ENCODE data around the gene FFAR4.
"Not testable (repeated sequence)": the region's sequence is repeated elsewhere in the genome, so short reads cannot be mapped to it uniquely, and the experiment has no call there.

The FFAR4 gene

DNA sequence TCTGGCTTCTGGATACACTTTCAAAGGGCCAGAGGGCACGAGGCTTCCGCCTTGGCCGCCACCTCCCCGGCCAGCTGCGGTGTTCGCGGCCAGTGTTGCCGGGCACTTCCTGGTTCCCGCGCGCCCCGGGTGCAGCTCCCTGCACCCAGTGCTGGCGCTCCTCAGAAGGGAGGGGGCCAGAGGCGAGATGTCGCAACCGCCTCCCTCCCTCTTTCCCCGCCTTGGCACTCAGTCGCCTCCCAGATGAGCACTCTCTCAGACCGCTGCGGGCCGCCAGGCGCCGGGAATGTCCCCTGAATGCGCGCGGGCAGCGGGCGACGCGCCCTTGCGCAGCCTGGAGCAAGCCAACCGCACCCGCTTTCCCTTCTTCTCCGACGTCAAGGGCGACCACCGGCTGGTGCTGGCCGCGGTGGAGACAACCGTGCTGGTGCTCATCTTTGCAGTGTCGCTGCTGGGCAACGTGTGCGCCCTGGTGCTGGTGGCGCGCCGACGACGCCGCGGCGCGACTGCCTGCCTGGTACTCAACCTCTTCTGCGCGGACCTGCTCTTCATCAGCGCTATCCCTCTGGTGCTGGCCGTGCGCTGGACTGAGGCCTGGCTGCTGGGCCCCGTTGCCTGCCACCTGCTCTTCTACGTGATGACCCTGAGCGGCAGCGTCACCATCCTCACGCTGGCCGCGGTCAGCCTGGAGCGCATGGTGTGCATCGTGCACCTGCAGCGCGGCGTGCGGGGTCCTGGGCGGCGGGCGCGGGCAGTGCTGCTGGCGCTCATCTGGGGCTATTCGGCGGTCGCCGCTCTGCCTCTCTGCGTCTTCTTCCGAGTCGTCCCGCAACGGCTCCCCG is at the start of gene FFAR4:
Gene FFAR4, plus strand, starts transcription at position 231 of the 842 bp plus-strand sequence. Its CDS starts 56 bp downstream, at position 287.
- no peak for DNase-seq (ENCODE audit: low read depth in 2 of 2)

DNA sequence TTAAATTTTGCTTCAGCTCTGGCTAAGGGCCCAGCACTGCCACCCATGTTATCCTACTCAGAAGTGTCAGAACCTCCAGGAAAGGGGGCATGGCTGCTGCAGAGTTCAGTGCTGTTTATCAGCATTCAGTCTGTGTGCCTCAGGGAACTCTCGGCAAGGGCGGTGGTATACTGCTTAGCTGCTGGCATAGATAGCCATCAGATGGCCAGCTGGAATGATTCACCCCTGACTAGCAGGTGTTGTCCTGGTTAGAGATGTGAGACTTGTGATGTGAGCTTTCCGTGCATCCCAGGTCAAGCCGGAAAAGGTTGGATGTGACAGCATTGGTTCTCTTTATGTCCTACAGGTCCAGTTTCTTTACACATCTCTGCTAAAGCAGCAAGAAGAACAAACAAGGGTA is 47.9 kb upstream of the FFAR4 start:
- DNase-seq (ENCODE audit: low read depth in 2 of 2) = no peak

DNA sequence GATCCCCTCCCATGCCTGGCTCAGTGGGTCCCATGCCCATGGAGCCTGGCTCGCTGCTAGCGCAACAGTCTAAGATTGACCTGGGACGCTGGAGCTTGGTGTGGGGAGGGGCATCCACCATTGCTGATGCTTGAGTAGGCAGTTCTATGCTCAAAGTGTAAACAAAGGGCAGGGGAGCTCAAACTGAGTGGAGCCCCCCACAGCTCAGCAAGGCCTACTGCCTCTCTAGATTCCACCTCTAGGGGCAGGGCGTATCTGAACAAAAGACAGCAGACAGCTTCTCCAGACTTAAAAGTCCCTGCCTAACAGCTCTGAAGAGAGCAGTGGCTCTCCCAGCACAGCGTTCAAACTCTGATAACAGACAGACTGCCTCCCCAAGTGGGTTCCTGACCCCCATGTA is 31.2 kb upstream of the FFAR4 start:
- no peak for DNase-seq (ENCODE audit: low read depth in 2 of 2)

DNA sequence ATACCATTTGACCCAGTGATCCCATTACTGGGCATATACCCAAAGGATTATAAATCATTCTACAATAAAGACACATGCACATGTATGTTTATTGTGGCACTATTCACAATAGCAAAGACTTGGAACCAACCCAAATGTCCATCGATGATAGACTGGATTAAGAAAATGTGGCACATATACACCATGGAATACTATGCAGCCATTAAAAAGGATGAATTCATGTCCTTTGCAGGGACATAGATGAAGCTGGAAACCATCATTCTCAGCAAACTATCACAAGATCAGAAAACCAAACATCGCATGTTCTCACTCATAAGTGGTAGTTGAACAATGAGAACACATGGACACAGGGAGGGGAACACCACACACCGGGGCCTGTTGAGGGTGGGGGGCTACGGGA is 25.6 kb upstream of the FFAR4 start:
- DNase-seq (ENCODE audit: low read depth in 2 of 2) = not testable (repeated sequence)

DNA sequence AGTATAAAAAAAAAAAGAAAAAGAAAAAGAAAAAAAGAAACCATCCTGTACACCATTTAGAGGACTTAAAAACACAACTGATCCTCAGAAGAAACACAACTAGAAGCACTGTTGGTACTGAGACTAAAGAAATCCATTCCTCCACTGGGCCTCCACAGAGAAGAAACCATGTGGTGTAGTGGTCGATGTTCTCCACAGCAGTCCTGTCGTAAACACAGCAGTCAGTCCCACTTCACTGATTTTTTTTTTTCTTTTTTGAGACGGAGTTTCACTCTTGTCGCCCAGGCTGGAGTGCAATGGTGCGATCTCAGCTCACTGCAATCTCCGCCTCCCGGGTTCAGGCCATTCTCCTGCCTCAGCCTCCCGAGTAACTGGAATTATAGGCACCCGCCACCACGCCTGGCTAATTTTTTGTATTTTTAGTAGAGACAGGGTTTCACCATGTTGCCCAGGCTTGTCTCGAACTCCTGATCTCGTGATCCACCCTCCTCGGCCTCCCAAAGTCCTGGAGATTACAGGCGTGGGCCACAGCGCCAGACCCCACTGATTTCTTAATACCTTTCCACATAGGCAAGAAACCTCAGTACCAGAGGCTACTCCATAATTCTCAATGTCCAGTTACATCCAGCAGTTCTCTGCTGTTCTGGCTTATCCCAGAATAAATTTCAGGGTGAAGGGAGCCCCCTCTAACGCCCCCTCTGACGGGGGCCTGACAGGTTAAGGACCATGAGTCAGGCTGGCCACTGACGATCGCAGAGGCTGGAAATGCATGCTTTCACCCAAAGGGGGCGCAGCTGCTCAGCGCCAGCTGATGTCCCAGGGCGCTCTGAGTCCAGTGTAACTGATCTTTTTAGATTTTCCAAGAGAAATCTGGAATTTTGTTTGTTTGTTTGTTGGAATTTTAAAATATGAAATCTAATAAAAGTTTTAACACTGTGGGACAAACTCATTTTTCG is 24.8 kb upstream of the FFAR4 start:
- DNase-seq (ENCODE audit: low read depth in 2 of 2) = peak in 1 of 2 experiments; percentile 10

DNA sequence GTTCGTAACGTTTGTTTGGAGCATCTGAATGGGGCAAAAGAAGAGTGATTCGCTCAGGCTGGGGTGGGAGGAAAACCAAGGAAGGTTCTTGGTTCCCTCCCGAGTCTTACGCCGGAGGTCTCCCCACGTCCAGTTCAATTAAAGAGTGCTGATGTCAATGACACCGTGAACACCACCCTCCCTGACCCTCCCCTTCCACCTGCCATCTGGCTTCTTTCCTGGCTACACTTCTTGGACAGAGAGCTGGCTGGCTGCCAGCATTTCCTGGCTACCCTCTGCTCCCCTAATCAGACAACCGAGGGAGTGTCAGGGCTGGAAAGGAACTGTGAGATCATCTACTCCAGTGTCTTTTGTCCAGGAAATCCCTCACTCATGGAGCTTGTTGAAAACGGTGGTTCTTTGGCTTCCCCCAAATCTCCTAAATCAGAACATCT is 24.1 kb upstream of the FFAR4 start:
- no peak for DNase-seq (ENCODE audit: low read depth in 2 of 2)

DNA sequence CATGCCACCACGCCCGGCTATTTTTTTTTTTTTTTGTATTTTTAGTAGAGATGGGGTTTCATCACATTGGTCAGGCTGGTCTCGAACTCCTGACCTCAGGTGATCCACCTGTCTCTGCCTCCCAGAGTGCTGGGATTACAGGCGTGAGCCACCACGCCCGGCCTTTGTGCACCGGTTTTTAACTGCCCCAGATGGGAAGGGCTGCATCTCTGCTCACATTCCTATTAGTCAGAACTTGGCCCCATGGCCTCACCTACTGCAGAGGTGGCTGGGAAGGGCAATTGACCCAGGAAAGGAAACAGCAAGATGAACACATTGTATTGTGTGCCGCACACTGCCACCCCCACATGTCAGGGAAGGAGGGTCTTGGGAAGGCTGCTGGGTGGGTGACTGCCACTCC is 19.5 kb upstream of the FFAR4 start:
- not testable (repeated sequence) for DNase-seq (ENCODE audit: low read depth in 2 of 2)

DNA sequence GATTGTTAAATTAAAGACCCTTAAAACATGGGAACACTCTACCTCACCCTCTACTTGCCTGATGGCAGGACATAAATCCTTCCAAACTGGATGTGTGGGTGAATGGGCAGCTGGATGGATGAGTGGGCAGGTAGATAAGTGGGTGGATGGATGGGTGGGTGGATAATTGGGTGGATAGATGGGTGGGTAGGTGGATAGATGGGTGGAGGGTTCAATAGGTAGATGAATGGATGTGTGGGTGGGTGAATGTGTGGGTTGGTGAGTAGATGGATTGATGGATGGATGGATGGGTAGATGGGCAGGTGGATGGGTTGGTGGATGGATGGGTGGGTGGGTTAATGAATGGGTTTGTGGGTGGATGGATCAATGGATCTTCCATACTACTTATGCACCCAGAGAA is 18.9 kb upstream of the FFAR4 start:
- DNase-seq (ENCODE audit: low read depth in 2 of 2) = no peak

DNA sequence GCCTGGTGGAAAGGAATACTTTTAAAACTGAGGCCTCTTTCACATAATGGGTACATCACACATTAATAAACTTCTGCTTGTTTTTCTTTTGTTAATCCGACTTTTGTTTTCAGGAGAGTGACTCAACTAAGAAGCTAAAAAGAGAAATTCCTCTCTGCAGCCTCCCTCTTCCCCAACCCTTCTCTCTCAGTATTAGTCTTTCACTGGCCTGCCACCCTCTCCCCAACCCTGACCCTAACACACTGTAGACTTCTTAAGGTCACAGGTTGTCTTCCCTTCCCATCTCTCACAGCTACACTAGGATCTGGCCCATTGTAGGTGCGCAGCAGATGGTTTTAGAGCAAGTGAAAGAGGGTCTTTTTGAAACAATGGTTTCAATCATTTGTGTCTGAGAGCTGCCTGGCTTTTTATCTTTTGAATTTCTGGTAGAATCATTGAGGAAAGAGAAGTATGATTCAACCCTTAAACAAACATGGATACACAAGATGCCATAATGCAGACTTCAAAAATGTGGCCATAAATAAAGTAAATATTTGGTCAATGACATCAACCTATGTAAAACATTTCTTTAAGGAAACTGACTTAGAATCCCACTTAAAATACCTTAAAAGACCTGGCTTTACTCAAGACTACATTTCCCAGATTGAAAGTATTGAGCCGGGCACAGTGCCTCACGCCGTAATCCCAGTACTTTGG is 17.9 kb upstream of the FFAR4 start:
- no peak for DNase-seq (ENCODE audit: low read depth in 2 of 2)

DNA sequence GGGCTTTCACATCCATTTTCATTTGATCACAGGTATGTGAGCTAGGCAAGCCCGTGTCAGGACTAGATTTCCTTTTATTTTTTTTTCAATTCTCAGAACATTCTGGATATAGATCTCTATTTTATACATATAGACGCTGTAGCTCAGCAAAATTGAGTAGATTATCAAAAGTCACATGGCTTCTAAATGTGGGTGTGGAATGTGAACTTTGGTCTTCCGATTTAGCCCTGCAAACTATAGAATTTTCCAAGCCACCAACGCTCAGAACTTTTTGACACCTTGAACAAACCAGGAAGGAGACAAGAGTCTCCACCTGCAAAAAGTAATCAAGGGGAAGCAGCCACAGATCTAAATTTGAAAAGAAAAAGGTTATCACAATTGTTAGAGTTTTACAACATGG is 15.9 kb upstream of the FFAR4 start:
- DNase-seq (ENCODE audit: low read depth in 2 of 2) = no peak

DNA sequence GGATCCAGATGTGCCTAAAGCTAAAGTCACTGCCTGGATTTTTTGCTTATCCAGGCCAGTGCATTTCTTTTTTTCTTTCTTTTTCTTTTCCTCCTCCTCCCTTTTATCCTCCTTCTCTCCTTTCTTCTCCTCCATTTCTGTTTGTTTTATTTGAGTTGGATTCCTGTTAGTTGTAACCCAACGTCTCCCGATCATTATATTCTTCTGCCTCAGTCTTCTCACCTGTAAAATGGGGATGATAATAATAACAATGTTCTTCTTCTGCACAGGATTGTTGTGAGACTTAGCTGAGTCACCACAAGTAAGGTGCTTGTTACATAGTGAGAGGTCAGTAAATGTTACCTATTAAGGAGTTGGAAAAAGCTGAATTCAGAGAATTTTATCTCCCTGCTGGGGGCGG is 13.7 kb upstream of the FFAR4 start:
- no peak for DNase-seq (ENCODE audit: low read depth in 2 of 2)

DNA sequence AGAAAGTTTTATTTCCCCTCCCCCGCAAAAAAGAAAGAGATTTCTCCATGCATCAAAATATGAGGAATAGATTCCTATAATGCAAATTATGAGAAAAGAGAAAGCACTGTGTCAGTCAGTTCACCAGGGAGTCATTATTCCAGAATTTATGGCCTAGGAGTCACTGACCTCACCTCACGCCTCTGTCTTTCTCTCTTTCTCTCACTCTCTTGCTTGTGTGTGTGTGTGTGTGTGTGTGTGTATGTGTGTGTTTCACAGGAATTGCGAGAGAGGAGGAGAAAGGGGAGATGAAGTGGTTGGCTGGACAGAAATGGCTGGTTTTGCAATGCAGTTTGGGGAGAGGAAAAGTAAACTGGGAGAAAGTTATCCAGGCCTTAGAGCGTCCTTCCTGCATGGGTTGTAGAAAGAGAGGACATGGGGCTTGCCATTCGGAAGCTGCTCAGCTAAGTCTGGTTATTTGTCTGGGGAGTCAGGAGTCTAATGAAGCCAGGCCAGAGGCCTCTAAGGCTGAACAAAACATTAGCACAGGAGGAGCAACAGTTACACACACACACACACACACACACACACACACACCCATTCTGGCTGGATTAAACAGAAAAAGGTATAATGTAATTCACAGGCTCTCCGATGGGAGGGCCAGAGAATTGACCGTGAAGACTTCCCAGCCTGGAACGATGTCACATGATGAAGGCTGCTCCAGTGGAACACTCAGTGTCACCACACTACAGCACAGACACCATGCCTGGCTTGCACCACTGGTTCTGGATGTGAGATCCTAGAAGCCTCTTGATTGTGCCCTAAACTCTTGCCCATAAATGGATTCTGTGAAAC is 12.8 kb upstream of the FFAR4 start:
- DNase-seq (ENCODE audit: low read depth in 2 of 2) = no peak

DNA sequence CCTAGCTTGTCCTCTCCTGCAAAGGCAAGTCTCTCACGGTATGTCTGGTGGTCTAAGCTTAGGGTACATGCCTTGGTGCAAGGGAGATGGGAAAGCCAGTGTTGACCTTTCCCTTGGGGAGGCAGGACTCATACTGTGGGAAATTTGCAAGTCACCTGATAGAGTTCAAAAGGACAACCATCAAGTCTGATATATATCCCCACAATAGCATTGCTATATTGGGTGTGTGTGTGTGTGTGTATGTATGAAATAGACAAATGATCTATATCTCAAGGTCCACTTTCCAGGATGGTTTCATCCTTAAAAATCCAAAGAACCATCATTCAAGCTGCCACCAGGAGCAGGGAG is 12.2 kb upstream of the FFAR4 start:
- DNase-seq (ENCODE audit: low read depth in 2 of 2) = no peak

DNA sequence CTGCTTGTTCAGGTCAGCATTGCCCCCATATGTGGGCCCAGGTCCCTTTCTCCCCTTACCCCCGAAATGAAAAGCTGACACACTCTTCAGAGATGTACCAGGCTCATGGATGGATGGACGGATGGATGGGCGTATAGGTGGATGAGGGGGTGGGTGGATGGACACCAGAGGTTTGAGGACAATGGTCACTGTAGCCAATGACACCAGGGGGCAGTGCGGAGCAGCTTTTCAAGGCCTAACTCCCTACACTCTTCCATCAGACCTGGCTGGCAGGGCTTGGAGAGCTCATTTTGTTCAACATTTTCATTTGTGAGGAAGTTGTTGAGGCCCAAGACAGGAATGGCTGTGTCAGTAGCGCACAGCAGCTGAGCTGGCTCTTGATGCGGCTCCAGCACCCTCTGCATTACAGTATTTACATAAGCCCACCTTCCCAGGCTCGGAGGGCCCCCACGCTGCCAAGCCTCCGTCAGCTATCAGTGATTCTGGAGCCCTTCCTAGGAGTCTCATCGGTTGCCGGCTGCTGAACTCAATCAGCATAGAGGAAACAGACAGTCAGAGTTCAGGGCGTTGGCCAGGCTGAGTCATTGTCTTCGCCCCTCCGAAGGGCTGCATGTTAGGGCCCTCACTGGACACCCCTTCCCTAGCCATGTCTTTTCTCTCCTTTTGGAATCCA is 11.6 kb upstream of the FFAR4 start:
- peak in 1 of 2 experiments; percentile 52 for DNase-seq (ENCODE audit: low read depth in 2 of 2)

DNA sequence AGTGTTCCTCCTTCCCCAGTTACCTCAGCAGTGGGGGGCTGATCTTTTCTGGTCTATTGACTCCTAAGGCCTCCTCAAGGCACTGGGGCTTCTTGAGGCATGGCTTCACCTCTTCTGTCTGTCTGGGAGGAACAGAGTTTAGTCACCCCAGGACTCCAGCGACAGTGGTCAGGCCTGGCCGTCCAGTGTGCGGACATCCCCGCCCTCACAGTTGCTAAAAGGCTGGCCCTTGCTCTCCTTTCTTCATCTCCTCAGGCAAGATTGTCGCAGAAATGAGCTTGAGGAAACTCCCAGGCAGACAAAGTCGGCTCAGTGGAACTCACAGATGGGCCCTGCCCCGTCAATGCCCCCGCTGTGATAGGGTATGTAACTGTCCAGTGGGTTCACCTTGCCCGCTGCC is 7.0 kb upstream of the FFAR4 start:
- no peak for DNase-seq (ENCODE audit: low read depth in 2 of 2)

DNA sequence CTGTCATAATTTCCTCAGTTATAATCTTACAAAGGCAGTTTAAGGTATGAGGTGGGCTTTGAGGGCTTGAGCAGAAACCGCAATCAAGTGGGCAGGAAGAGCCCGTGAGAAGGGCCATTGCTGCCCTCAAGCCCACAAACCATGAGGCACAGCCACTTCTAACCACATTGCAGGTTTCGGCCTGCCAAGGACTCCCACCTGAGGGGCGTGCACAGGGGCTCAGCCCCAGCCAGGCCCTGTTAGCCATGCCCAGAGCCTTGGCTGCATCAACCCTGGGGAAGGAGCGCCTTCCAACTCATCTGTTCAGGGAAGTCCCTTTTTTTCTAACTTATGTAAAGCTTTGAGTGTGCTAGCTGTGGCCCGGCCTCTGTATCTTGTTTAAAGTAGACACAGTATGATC is 5.9 kb upstream of the FFAR4 start:
- DNase-seq (ENCODE audit: low read depth in 2 of 2) = no peak

DNA sequence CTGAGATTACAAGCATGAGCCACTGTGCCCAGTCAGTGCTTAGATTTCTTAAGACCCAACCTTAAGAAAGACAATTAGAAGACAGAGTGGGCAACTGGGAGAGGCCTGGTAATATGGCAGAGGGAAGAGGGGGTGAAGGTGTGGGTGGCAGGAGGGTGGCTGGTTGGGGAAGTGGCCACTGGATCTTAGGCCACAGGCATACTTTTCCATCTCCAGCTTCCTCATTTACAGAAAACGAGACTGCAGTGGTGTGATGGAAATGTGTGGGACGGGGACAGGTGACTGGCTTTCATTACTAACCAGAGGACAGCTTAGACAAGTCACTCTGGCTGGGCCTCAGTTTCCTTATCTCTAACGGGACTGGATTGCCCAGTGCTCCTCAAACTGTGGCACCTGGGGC is 1.0 kb upstream of the FFAR4 start:
- no peak for DNase-seq (ENCODE audit: low read depth in 2 of 2)

DNA sequence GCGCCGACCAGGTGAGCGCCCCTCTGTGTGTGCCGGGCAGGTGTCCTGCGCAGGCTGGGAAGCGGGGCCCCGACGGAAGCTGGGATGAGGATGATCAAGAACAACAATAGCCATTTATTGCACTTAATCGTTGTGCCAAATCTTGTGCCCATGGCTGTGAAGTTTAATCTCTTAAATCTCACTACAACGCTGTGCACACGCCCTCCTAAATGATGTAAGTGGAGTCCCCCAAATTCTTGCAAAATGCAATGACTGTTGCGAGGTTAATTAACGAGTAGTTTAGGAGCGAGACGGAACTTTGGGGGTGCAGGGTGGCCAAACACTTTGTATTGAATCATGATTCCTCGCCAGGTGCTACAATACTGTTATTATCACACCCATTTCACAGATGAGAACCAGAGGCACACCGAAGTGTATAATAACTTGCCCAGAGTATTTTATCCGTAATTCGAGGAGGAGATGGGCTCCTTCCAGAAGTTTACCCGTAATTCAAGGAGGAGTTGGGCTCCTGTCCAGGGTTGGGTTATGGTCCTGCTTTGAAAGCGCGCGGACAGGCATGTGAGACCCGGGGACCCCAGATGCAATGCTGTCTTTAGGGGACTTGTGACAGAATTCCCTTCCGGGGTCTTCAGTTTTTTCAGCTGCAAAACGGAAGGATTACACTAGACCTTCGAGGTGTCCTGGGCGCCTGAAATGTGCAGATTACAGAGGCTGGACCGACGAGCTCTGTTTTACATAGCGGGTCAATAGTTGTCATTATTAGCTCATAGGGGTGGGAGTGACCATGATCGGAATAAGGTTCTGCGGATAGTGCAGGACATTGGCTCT is 1.0 kb downstream of the FFAR4 start:
- DNase-seq (ENCODE audit: low read depth in 2 of 2) = no peak

DNA sequence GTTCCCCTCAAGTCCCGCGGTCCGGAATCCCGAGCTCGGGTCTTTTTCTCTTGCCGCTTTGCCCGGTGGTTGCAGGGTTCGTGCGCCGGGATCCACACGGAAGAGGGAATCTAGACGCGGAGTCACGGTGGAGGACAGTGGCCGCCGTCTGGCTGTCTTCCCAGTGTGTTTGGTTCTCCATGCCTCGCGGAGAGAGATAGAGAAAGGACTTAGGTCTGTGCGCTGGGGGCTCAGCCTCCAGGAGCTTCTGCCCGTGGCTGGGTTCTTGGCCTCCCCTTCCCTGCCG is 1.6 kb downstream of the FFAR4 start:
- no peak for DNase-seq (ENCODE audit: low read depth in 2 of 2)

DNA sequence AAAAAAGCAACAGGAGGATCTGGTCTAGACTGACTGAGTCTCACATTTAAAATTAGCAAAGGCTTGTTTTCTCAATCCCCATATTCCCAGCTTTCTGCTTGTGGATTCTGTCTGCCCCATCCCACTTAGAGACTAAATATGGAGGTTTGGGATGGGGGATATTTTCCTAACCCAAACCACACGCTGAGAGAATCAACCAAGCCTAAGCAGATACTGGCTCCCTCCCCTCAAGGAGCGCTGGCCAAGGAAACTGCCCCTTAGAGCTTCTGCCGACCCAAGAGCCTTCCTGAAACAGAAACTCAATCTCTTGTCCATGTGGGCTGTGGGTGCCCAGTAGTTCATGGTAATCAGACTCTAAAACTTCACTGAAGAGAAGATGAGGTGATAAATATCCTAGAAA is 3.9 kb downstream of the FFAR4 start:
- no peak for DNase-seq (ENCODE audit: low read depth in 2 of 2)
